Right ventricle myocardium inferior (tissue), 1 donor: ENCODE results near the gene B4GALT1. TPM values are rescaled to one million over a fixed set of nuclear protein-coding genes. Genes with fewer than 3 reads are reported as not detected.

Experiments used
- ATAC-seq: fragments of 200-7000 bp; cut with Tn5 transposase; one replicate; pipeline ENCODE4 v1.9.1; 2020; ENCODE audit warnings: mild to moderate bottlenecking, moderate library complexity
- DNase-seq: peaks from one replicate; pipeline ENCODE4 v3.0.0; 2021; ENCODE audit errors: missing footprints
- intact Hi-C: fragments of 100-400 bp; cut with DNase I; formaldehyde crosslinking; loops from one replicate; pipeline ENCODE4 v1.11.0; 2022
- long read RNA-seq: library from polyadenylated mRNA; unstranded; transcript quantifications from one replicate; pipeline ENCODE4 v2.0.0, GENCODE V29; 2021
- total RNA-seq: library from RNA; stranded (reverse); fragmentation: NEBNext Ultra II Directional; extraction: Animal tissue kit (Norgen Biotek cat#: 25700); gene quantifications from one replicate; pipeline ENCODE4 v1.2.1, GENCODE V29; 2021
- donor health status: DM: no; HTN: yes; CAD: no; lungs with severe emphysema.

The B4GALT1 gene
- 43.6 TPM for total RNA-seq
- long read RNA-seq, full-length matches to known transcripts = 6 of 13 reads
- long read RNA-seq, partial matches to known transcripts = 0 of 13 reads
- long read RNA-seq, other reads (novel, unspliced or antisense) = 7 of 13 reads

- DNase-seq (peak; percentile 98), ATAC-seq (peak; percentile 83)
- intact Hi-C loops = loop anchor here (5.0 kb wide), 1 partner anchor 60 kb away; no protein-coding TSS in a partner anchor
Measured at GRCh38 chr9:33167084-33167971, at the start of gene B4GALT1. TSS of gene B4GALT1 (minus strand) at chr9:33167336. CDS start at chr9:33167169, 167 bp downstream.

- ATAC-seq (peak; percentile 39), DNase-seq (no peak)
- intact Hi-C loops = no loop called here
Measured at GRCh38 chr9:33211695-33212393, 44.7 kb upstream of the B4GALT1 start.

GRCh38 chr9:33210006-33210715 is 43.0 kb upstream of the B4GALT1 start:
- no peak for DNase-seq
- ATAC-seq = no peak
- intact Hi-C loops = no loop called here

- DNase-seq (no peak), ATAC-seq (no peak)
- intact Hi-C loops = no loop called here
Measured at GRCh38 chr9:33209394-33209793, 42.3 kb upstream of the B4GALT1 start.

- ATAC-seq = peak; percentile 87
- peak; percentile 81 for DNase-seq
- intact Hi-C loops = no loop called here
Measured at GRCh38 chr9:33202552-33203201, 35.5 kb upstream of the B4GALT1 start.

- intact Hi-C loops = no loop called here
- ATAC-seq = peak; percentile 1
- no peak for DNase-seq
Measured at GRCh38 chr9:33202018-33202417, 34.9 kb upstream of the B4GALT1 start.

- ATAC-seq = peak; percentile 81
- peak; percentile 72 for DNase-seq
- intact Hi-C loops = no loop called here
Measured at GRCh38 chr9:33198165-33198564, 31.0 kb upstream of the B4GALT1 start.

- intact Hi-C loops = no loop called here
- no peak for DNase-seq
- ATAC-seq = peak; percentile 90
Measured at GRCh38 chr9:33197279-33198152, 30.4 kb upstream of the B4GALT1 start.

GRCh38 chr9:33196736-33197135 is 29.6 kb upstream of the B4GALT1 start:
- ATAC-seq (no peak), DNase-seq (no peak)
- intact Hi-C loops = no loop called here

- no peak for DNase-seq
- intact Hi-C loops = no loop called here
- ATAC-seq = no peak
Measured at GRCh38 chr9:33193818-33194217, 26.7 kb upstream of the B4GALT1 start.

- intact Hi-C loops = no loop called here
- ATAC-seq = no peak
- no peak for DNase-seq
Measured at GRCh38 chr9:33192493-33193255, 25.5 kb upstream of the B4GALT1 start.

GRCh38 chr9:33190021-33190705 is 23.0 kb upstream of the B4GALT1 start:
- DNase-seq (no peak), ATAC-seq (no peak)
- intact Hi-C loops = no loop called here

- intact Hi-C loops = loop anchor here (5.0 kb wide), 1 partner anchor 33 kb away; no protein-coding TSS in a partner anchor
- ATAC-seq (no peak), DNase-seq (no peak)
Measured at GRCh38 chr9:33189331-33189791, 22.2 kb upstream of the B4GALT1 start.

GRCh38 chr9:33188711-33189110 is 21.6 kb upstream of the B4GALT1 start:
- no peak for ATAC-seq
- no peak for DNase-seq
- intact Hi-C loops = loop anchor here (5.0 kb wide), 1 partner anchor 34 kb away; no protein-coding TSS in a partner anchor

- ATAC-seq (peak; percentile 87), DNase-seq (no peak)
- intact Hi-C loops = loop anchor here (5.0 kb wide), 1 partner anchor 35 kb away; no protein-coding TSS in a partner anchor
Measured at GRCh38 chr9:33187519-33188218, 20.5 kb upstream of the B4GALT1 start.
